Activated effector memory CD4-positive, alpha-beta T cell treated with Interleukin-2 at 50 U/mL for 16 hours (primary cell): Measurements from ENCODE around the gene THSD4.

Source experiments
- DNase-seq: peaks from one replicate; pipeline ENCODE4 v3.0.0-alpha.2; 2020

The THSD4 gene

GRCh38 chr15:71114887-71115566 is at the start of gene THSD4:
TSS of gene THSD4 (plus strand) at chr15:71115471.
- DNase-seq = peak; percentile 27

GRCh38 chr15:71066983-71067382 is 48.3 kb upstream of the THSD4 start:
- no peak for DNase-seq

GRCh38 chr15:71069693-71070092 is 45.6 kb upstream of the THSD4 start:
- no peak for DNase-seq

- no peak for DNase-seq
These were observed 43.7 kb upstream of the THSD4 start for GRCh38 chr15:71071529-71071928.

- DNase-seq = no peak
These were observed 42.8 kb upstream of the THSD4 start for GRCh38 chr15:71072423-71072822.

- DNase-seq = no peak
These were observed 36.6 kb upstream of the THSD4 start for GRCh38 chr15:71078506-71079207.

- DNase-seq = no peak
These were observed 35.8 kb upstream of the THSD4 start for GRCh38 chr15:71079208-71080044.

- no peak for DNase-seq
These were observed 35.1 kb upstream of the THSD4 start for GRCh38 chr15:71080166-71080565.

- no peak for DNase-seq
These were observed 34.6 kb upstream of the THSD4 start for GRCh38 chr15:71080705-71081104.

- DNase-seq = no peak
These were observed 32.5 kb upstream of the THSD4 start for GRCh38 chr15:71082803-71083202.

GRCh38 chr15:71083349-71083748 is 31.9 kb upstream of the THSD4 start:
- no peak for DNase-seq

- no peak for DNase-seq
These were observed 31.0 kb upstream of the THSD4 start for GRCh38 chr15:71084264-71084663.

GRCh38 chr15:71085809-71086208 is 29.5 kb upstream of the THSD4 start:
- DNase-seq = no peak

- no peak for DNase-seq
These were observed 27.1 kb upstream of the THSD4 start for GRCh38 chr15:71088155-71088554.

- DNase-seq = no peak
These were observed 26.6 kb upstream of the THSD4 start for GRCh38 chr15:71088683-71089082.

GRCh38 chr15:71089801-71090200 is 25.5 kb upstream of the THSD4 start:
- DNase-seq = no peak

GRCh38 chr15:71091601-71092000 is 23.7 kb upstream of the THSD4 start:
- DNase-seq = no peak

GRCh38 chr15:71092056-71092600 is 23.1 kb upstream of the THSD4 start:
- DNase-seq = no peak

GRCh38 chr15:71093054-71094024 is 21.9 kb upstream of the THSD4 start:
- DNase-seq = no peak

- no peak for DNase-seq
These were observed 21.1 kb upstream of the THSD4 start for GRCh38 chr15:71094137-71094536.

- DNase-seq = no peak
These were observed 18.6 kb upstream of the THSD4 start for GRCh38 chr15:71096676-71097075.

- DNase-seq = no peak
These were observed 17.4 kb upstream of the THSD4 start for GRCh38 chr15:71097890-71098289.
